K562 (cell line): ENCODE results near the gene ZNF609. TPM values are rescaled to one million over a fixed set of nuclear protein-coding genes. Genes with fewer than 3 reads are reported as not detected.

Experiments used
- ATAC-seq: fragments of 200-7000 bp; cut with Tn5 transposase; 3 replicates; pipeline ENCODE4 v1.9.1; 2020; ENCODE audit warnings: moderate library complexity
- BruUV-seq: library from RNA; stranded (reverse); fragments of 400-500 nt; replicated peaks from 2 replicates; lab custom pipeline; 2021; lab: Mats Ljungman, UMichigan
- CTCF ChIA-PET: fragments of 300-600 bp; formaldehyde crosslinking; extraction: SDS; loops from one replicate; lab custom pipeline; 2021; ENCODE audit warnings: low intra/inter-chr PET ratio; lab: Yijun Ruan, JAX
- POLR2A ChIA-PET: fragments of 300-600, 350-650 bp; sonication (Branson Sonifier 250); formaldehyde crosslinking; extraction: SDS; loops from one replicate; lab custom pipeline; 2021; ENCODE audit warnings: antibody characterized with exemption, inconsistent platforms; lab: Yijun Ruan, JAX
- DNase-seq, 4 experiments: peaks; one replicate each; pipeline versions ENCODE4 v3.0.0 to v3.0.0-alpha.2; 2011 to 2018; ENCODE audit warnings: low spot score in 3 of 4, mixed read lengths in 3 of 4; ENCODE audit errors: extremely low read depth in 1 of 4
- FAIRE-seq: peaks from 2 replicates; lab custom pipeline; 2011; peaks lifted over from hg19 to GRCh38; lab: Jason Lieb, UNC
- H2AFZ ChIP-seq: 2 replicates; pipeline ENCODE4 v1.6.0; 2011; ENCODE audit warnings: low read depth, low read length, control low read depth, inconsistent platforms
- H3K27ac ChIP-seq: fragments of 200-600 bp; 3 replicates; pipeline ENCODE4 v1.8.0; 2011; ENCODE audit warnings: low read depth, mild to moderate bottlenecking, control low read depth, inconsistent platforms, low read length, moderate library complexity, mixed read lengths; ENCODE audit errors: extremely low read depth
- H3K27me3 ChIP-seq, 2 experiments: fragments of 300-600 bp in 1 of 2; 2 replicates in 1 of 2; 3 replicates in 1 of 2; pipeline versions ENCODE4 v1.6.0 to v1.8.0; 2011; ENCODE audit warnings: inconsistent platforms in 2 of 2, low read length in 2 of 2, mild to moderate bottlenecking in 1 of 2, mixed read lengths in 1 of 2, moderate library complexity in 1 of 2; ENCODE audit not compliant: control insufficient read depth in 2 of 2, insufficient read depth in 2 of 2
- H3K36me3 ChIP-seq: fragments of 300-600 bp; 3 replicates; pipeline ENCODE4 v1.8.0; 2011; ENCODE audit warnings: mild to moderate bottlenecking, low read length, inconsistent platforms; ENCODE audit not compliant: control insufficient read depth, insufficient read depth
- H3K4me1 ChIP-seq, 2 experiments: fragments of 200-600 bp in 1 of 2; replicated peaks in 1 of 2; 2 replicates in 1 of 2; 3 replicates in 1 of 2; pipeline versions ENCODE4 v1.5.1 to v1.8.0; 2011; ENCODE audit warnings: inconsistent platforms in 2 of 2, low read length in 2 of 2, mild to moderate bottlenecking in 1 of 2, mixed read lengths in 1 of 2, moderate library complexity in 1 of 2; ENCODE audit not compliant: control insufficient read depth in 2 of 2, insufficient read depth in 2 of 2
- H3K4me2 ChIP-seq: 2 replicates; pipeline ENCODE4 v1.6.1; 2011; ENCODE audit warnings: low read length, control low read depth, inconsistent platforms, mixed read lengths; ENCODE audit not compliant: insufficient read depth
- H3K4me3 ChIP-seq: fragments of 200-600 bp; sonication (generic), shearing (Covaris generic); 2 replicates; pipeline ENCODE4 v1.5.1; 2016; ENCODE audit warnings: control low read depth, inconsistent platforms
- H3K79me2 ChIP-seq: fragments of 200-600 bp; 3 replicates; pipeline ENCODE4 v1.8.0; 2011; ENCODE audit warnings: low read length, inconsistent platforms; ENCODE audit not compliant: control insufficient read depth, insufficient read depth
- H3K9ac ChIP-seq, 2 experiments: 2 replicates each; pipeline versions ENCODE4 v1.6.0 to v1.6.1; 2011; ENCODE audit warnings: low read depth in 2 of 2, low read length in 2 of 2, control low read depth in 1 of 2, inconsistent platforms in 1 of 2, mild to moderate bottlenecking in 1 of 2, mixed read lengths in 1 of 2; ENCODE audit not compliant: insufficient read depth in 1 of 2
- H3K9me1 ChIP-seq: one replicate; pipeline ENCODE4 v1.6.0; 2011; ENCODE audit warnings: inconsistent platforms, mild to moderate bottlenecking, low read length, moderate library complexity; ENCODE audit not compliant: control insufficient read depth, insufficient read depth
- H3K9me3 ChIP-seq: replicated peaks from 2 replicates; pipeline ENCODE4 v1.5.1; 2011; ENCODE audit warnings: low read depth, low read length, inconsistent platforms; ENCODE audit not compliant: control insufficient read depth, insufficient read depth
- H4K20me1 ChIP-seq: replicated peaks from 2 replicates; pipeline ENCODE4 v1.6.1; 2011; ENCODE audit warnings: low read length, inconsistent platforms, mixed read lengths; ENCODE audit not compliant: control insufficient read depth, insufficient read depth
- JUNB ChIP-seq: fragments of 450-650 bp; formaldehyde crosslinking; conservative IDR thresholded peaks from 2 replicates; pipeline ENCODE4 v1.4.0; 2020; ENCODE audit warnings: mild to moderate bottlenecking
- MXI1 ChIP-seq: IDR thresholded peaks from 2 replicates; pipeline ENCODE4 v1.6.1; 2011; ENCODE audit warnings: low read depth, mild to moderate bottlenecking, improper control_type of control experiment, low read length
- XRCC3 ChIP-seq: fragments of 450-650 bp; IDR thresholded peaks from 2 replicates; pipeline ENCODE4 v1.6.1; 2017; ENCODE audit warnings: mild to moderate bottlenecking, moderate library complexity
- ZNF146 ChIP-seq: IDR thresholded peaks from one replicate; pipeline ENCODE4 v1.6.1; 2018; ENCODE audit warnings: missing compliant biosample characterization; ENCODE audit not compliant: unreplicated experiment
- ZNF3 ChIP-seq: fragments of 250-450 bp; sonication (Bioruptor Pico); IDR thresholded peaks from 2 replicates; pipeline ENCODE4 v1.5.0; 2021; ENCODE audit warnings: mild to moderate bottlenecking, moderate library complexity
- in situ Hi-C: fragments of 300-500 bp; cut with MboI; formaldehyde crosslinking; loops from 4 replicates; pipeline ENCODE4 v1.15.0; 2018; ENCODE audit warnings: inconsistent platforms, mixed read lengths
- intact Hi-C: fragments of 100-400 bp; cut with micrococcal nuclease; formaldehyde crosslinking; loops from 2 replicates; pipeline ENCODE4 v1.14.2; 2022
- polyA plus RNA-seq, 8 experiments: library from polyadenylated mRNA; depleted of rRNA in 4 of 8; stranded (reverse) in 5 of 8; unstranded in 3 of 8; fragments of >200 nt; fragmentation: Nextera tagmentation in 2 of 8; fragmentation: Illumina TruSeq in 1 of 8; extraction: Ambion mirVana in 2 of 8; extraction: Trizol in 1 of 8; gene quantifications; 2 replicates each; pipeline versions ENCODE4 v1.2.1 to v1.2.3, GENCODE V29; 2011 to 2014; ENCODE audit warnings: inconsistent platforms in 1 of 8, missing spikeins in 1 of 8
- total RNA-seq, 7 experiments: library from RNA; depleted of rRNA in 6 of 7; stranded (reverse); fragments of >200 nt in 6 of 7; fragmentation: Illumina TruSeq in 2 of 7; extraction: Trizol in 2 of 7; gene quantifications; 2 replicates each; pipeline versions ENCODE4 v1.2.1 to v1.2.3, GENCODE V29; 2011 to 2021; ENCODE audit warnings: low replicate concordance in 1 of 7
- TF ChIP-seq, protein P1 (sequence below): IDR thresholded peaks from 3 replicates; pipeline ENCODE4 v1.6.1; 2011; ENCODE audit warnings: borderline replicate concordance, mild to moderate bottlenecking; ENCODE audit not compliant: insufficient read length, insufficient read depth
- TF ChIP-seq, protein P2 (sequence below), 2 experiments: fragments of 450-650 bp; formaldehyde crosslinking in 1 of 2; IDR thresholded peaks; 2 replicates each; pipeline versions ENCODE4 v1.4.0 to v1.6.1; 2014 to 2020; ENCODE audit warnings: mild to moderate bottlenecking in 2 of 2, borderline replicate concordance in 1 of 2, low read depth in 1 of 2

The ZNF609 gene
- total and polyA plus RNA-seq, 9 of the 15 experiments (the other 6 are each of a cell fraction or from before 2014, with no cell fraction given) = 3.0 to 38.7 (median 17.8) TPM

DNA sequence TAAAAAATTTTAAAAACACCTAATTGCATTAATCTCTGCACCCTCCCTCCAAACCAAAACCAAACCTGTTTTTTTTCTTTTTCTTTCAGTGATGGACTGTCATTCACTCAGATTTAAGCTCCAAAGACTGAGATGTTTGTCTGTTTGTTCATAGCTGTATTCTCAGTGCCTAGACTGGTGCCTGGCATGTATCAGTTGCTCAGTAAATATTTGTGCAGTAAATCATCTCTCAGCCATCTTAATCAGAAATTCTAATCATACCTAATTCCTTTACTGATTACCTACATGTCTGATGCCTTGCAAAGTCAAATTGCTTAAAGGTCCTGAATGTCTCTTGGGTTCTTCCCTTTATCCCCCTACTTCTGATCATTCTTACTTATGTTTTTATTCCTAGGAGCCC lies 138.8 kb downstream of the ZNF609 start:
- BruUV-seq = no TSS peak
- no peak for ATAC-seq
- H3K9ac ChIP-seq = no peak overlapping the region
- H3K9me3 ChIP-seq = no peaks in the 10 kb centered on the region
- H3K27me3 ChIP-seq = no peaks in the 10 kb centered on the region
- POLR2A ChIA-PET = no interaction called here
- H3K4me2 ChIP-seq = no peak overlapping the region
- CTCF ChIA-PET = no interaction called here
- H3K27ac ChIP-seq = no peak overlapping the region
- H2AFZ ChIP-seq = no peak overlapping the region
- H3K36me3 ChIP-seq = no peaks in the 10 kb centered on the region
- no peaks in the 10 kb centered on the region for H3K9me1 ChIP-seq
- no peak for DNase-seq
- in situ Hi-C loops (no loop called here), intact Hi-C loops (no loop called here)
- peaks cover 0 to 15% of the 10 kb centered on the region in 2 experiments; a peak in 3 of 5 replicates for H3K4me1 ChIP-seq
- no peak for TF ChIP-seq ZNF146
- no peak for TF ChIP-seq XRCC3
- TF ChIP-seq MXI1 = no peak
- TF ChIP-seq, protein P1, sequence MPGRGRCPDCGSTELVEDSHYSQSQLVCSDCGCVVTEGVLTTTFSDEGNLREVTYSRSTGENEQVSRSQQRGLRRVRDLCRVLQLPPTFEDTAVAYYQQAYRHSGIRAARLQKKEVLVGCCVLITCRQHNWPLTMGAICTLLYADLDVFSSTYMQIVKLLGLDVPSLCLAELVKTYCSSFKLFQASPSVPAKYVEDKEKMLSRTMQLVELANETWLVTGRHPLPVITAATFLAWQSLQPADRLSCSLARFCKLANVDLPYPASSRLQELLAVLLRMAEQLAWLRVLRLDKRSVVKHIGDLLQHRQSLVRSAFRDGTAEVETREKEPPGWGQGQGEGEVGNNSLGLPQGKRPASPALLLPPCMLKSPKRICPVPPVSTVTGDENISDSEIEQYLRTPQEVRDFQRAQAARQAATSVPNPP = no peak
- TF ChIP-seq ZNF3 (CRISPR knock-in tag) = no peak
- TF ChIP-seq, protein P2, sequence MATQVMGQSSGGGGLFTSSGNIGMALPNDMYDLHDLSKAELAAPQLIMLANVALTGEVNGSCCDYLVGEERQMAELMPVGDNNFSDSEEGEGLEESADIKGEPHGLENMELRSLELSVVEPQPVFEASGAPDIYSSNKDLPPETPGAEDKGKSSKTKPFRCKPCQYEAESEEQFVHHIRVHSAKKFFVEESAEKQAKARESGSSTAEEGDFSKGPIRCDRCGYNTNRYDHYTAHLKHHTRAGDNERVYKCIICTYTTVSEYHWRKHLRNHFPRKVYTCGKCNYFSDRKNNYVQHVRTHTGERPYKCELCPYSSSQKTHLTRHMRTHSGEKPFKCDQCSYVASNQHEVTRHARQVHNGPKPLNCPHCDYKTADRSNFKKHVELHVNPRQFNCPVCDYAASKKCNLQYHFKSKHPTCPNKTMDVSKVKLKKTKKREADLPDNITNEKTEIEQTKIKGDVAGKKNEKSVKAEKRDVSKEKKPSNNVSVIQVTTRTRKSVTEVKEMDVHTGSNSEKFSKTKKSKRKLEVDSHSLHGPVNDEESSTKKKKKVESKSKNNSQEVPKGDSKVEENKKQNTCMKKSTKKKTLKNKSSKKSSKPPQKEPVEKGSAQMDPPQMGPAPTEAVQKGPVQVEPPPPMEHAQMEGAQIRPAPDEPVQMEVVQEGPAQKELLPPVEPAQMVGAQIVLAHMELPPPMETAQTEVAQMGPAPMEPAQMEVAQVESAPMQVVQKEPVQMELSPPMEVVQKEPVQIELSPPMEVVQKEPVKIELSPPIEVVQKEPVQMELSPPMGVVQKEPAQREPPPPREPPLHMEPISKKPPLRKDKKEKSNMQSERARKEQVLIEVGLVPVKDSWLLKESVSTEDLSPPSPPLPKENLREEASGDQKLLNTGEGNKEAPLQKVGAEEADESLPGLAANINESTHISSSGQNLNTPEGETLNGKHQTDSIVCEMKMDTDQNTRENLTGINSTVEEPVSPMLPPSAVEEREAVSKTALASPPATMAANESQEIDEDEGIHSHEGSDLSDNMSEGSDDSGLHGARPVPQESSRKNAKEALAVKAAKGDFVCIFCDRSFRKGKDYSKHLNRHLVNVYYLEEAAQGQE (IDR thresholded peaks at IDR 0.05; ENCODE audit: borderline replicate concordance) = no peak
- TF ChIP-seq, protein P2 (CRISPR knock-in tag; IDR thresholded peaks at IDR 0.05; ENCODE audit: low read depth) = no peak
- TF ChIP-seq JUNB = no peak
- H4K20me1 ChIP-seq = peaks cover 22% of the 10 kb centered on the region
- no peak for FAIRE-seq
- H3K4me3 ChIP-seq = no peak overlapping the region
- peaks cover 83% of the 10 kb centered on the region for H3K79me2 ChIP-seq
